Measurements from ENCODE around the gene CSNK1G1. TPM values are rescaled to one million over a fixed set of nuclear protein-coding genes. Genes with fewer than 3 reads are reported as not detected.
"Not testable (repeated sequence)": the region's sequence is repeated elsewhere in the genome, so short reads cannot be mapped to it uniquely, and the experiment has no call there.

Gene CSNK1G1
- total RNA-seq, 1 donor from 2014 or later, result 23.5 TPM

GRCh38 chr15:64379216-64379960 is 23.4 kb upstream of the CSNK1G1 start:
- TF ChIP-seq, protein P1, sequence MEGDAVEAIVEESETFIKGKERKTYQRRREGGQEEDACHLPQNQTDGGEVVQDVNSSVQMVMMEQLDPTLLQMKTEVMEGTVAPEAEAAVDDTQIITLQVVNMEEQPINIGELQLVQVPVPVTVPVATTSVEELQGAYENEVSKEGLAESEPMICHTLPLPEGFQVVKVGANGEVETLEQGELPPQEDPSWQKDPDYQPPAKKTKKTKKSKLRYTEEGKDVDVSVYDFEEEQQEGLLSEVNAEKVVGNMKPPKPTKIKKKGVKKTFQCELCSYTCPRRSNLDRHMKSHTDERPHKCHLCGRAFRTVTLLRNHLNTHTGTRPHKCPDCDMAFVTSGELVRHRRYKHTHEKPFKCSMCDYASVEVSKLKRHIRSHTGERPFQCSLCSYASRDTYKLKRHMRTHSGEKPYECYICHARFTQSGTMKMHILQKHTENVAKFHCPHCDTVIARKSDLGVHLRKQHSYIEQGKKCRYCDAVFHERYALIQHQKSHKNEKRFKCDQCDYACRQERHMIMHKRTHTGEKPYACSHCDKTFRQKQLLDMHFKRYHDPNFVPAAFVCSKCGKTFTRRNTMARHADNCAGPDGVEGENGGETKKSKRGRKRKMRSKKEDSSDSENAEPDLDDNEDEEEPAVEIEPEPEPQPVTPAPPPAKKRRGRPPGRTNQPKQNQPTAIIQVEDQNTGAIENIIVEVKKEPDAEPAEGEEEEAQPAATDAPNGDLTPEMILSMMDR (IDR thresholded peaks at IDR 0.05; ENCODE audit: insufficient read depth, low read length, poor library complexity, severe bottlenecking), result no peak
- H3K27me3 ChIP-seq (ENCODE audit: control insufficient read depth, insufficient read depth, low read length), result no peaks in the 10 kb centered on the region
- H3K36me3 ChIP-seq (ENCODE audit: control insufficient read depth, insufficient read depth, low read length), result no peaks in the 10 kb centered on the region
- H3K4me3 ChIP-seq (ENCODE audit: low read depth, low read length), result peak overlapping the region; percentile 20
- DNase-seq (ENCODE audit: low read depth), result no peak

- TF ChIP-seq, protein P1 (IDR thresholded peaks at IDR 0.05; ENCODE audit: insufficient read depth, low read length, poor library complexity, severe bottlenecking), result no peak
- Histone ChIP-seq H3K27me3 (ENCODE audit: control insufficient read depth, insufficient read depth, low read length) (no peaks in the 10 kb centered on the region), H3K4me3 (ENCODE audit: low read depth, low read length) (no peak overlapping the region), H3K36me3 (ENCODE audit: control insufficient read depth, insufficient read depth, low read length) (no peaks in the 10 kb centered on the region)
- no peak for DNase-seq (ENCODE audit: low read depth)
These were observed 17.4 kb upstream of the CSNK1G1 start for GRCh38 chr15:64373360-64373759.

- H3K4me3 ChIP-seq (ENCODE audit: low read depth, low read length); DNase-seq (ENCODE audit: low read depth); H3K36me3 ChIP-seq (ENCODE audit: control insufficient read depth, insufficient read depth, low read length); H3K27me3 ChIP-seq (ENCODE audit: control insufficient read depth, insufficient read depth, low read length): not testable (repeated sequence)
These were observed 15.4 kb upstream of the CSNK1G1 start for GRCh38 chr15:64371383-64371782.

DNA sequence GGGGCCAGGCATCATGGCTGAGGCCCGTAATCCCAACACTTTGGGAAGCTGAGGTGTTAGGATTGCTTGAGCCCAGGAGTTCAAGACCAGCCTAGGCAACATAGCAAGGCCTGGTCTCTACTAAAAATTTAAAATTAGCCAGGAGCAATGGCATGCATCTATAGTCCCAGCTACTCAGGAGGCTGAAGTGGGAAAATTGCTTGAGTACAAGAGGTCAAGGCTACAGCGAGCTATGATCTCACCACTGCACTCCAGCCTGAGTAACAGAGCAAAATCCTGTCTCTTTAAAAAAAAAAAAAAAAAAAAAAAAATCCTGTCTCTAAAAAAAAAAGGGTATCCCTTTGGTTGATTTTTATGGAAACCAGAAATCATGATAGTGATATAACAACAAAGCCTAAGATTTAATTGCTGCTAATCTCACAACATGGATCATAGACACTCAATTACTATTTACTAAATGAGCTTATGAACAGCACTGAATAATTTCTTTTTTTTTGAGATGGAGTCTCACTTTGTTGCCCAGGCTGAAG is 13.2 kb upstream of the CSNK1G1 start:
- TF ChIP-seq, protein P1 (IDR thresholded peaks at IDR 0.05; ENCODE audit: insufficient read depth, low read length, poor library complexity, severe bottlenecking), result no peak
- no peaks in the 10 kb centered on the region for H3K27me3 ChIP-seq (ENCODE audit: control insufficient read depth, insufficient read depth, low read length)
- no peak overlapping the region for H3K4me3 ChIP-seq (ENCODE audit: low read depth, low read length)
- H3K36me3 ChIP-seq (ENCODE audit: control insufficient read depth, insufficient read depth, low read length), result no peaks in the 10 kb centered on the region
- DNase-seq (ENCODE audit: low read depth), result no peak

GRCh38 chr15:64361259-64361658 is 5.3 kb upstream of the CSNK1G1 start:
- Histone ChIP-seq H3K36me3 (ENCODE audit: control insufficient read depth, insufficient read depth, low read length) (no peaks in the 10 kb centered on the region), H3K27me3 (ENCODE audit: control insufficient read depth, insufficient read depth, low read length) (no peaks in the 10 kb centered on the region), H3K4me3 (ENCODE audit: low read depth, low read length) (no peak overlapping the region)
- TF ChIP-seq, protein P1 (IDR thresholded peaks at IDR 0.05; ENCODE audit: insufficient read depth, low read length, poor library complexity, severe bottlenecking), result no peak
- no peak for DNase-seq (ENCODE audit: low read depth)

GRCh38 chr15:64356710-64357040 is 702 bp upstream of the CSNK1G1 start:
- H3K27me3 ChIP-seq (ENCODE audit: control insufficient read depth, insufficient read depth, low read length), result no peaks in the 10 kb centered on the region
- no peaks in the 10 kb centered on the region for H3K36me3 ChIP-seq (ENCODE audit: control insufficient read depth, insufficient read depth, low read length)
- TF ChIP-seq, protein P1 (IDR thresholded peaks at IDR 0.05; ENCODE audit: insufficient read depth, low read length, poor library complexity, severe bottlenecking), result no peak
- peak overlapping the region; percentile 69 for H3K4me3 ChIP-seq (ENCODE audit: low read depth, low read length)
- DNase-seq (ENCODE audit: low read depth), result no peak
